NCI-H748 (cell line): ENCODE data around the gene SURF4.

Source experiments
- DNase-seq: peaks from one replicate; lab custom pipeline; 2025; ENCODE audit not compliant: unreplicated experiment; lab: John Stamatoyannopoulos, UW

The SURF4 gene

DNA sequence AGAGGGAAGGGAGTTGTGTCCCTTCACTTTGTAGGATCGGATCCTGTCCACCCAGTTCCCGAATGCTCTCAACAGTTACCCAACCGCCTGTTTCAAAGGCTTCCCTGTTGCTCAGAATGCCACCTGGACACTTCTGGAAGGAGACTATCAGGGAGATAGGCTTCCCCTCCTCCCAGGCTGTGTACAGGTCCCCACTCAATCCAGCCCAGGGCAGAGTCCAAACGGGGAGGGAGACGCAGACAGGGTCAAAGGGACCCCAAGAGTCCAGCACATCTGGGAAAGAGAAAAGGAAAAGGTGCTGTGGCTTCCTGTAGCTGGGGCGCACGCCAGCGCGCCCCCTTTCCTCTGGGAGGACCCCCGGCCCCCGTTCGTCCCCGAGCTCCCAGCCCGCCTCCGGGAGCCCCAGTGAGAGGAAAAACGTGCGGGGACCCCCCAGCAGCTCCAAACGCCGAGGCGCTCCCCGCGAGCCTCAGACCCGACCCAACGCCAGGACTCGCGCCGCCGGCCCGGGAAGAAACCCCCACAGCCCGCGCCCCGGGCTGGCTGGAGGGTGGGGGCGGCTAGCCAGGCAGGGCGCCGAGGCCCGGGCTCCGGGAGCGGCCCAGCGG, 640 bp downstream of the SURF4 start:
- DNase-seq: peak; percentile 46

DNA sequence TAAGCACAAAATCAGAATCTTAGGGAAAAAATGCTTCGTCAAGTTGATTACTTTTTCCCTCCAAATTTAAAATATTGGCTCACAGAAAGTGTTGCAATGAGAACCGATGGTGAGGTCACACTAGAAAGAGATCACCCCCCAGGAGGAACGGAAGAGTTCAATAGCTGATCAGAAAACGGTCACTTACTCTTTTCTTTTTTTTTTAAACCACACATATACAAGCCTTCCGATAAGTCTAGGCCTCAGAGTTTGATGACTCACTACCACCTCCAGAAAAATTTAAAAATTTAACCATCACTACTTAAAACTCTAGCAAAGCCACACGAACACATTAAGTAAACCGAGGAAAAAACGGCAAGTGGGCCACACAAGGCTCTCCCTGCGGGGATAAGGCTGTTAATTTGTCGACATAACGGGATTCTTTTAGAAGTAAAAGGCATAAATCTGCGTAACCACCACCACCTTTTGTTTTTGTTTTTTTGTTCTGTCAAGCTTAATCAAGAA, 1.2 kb downstream of the SURF4 start:
- no peak for DNase-seq

DNA sequence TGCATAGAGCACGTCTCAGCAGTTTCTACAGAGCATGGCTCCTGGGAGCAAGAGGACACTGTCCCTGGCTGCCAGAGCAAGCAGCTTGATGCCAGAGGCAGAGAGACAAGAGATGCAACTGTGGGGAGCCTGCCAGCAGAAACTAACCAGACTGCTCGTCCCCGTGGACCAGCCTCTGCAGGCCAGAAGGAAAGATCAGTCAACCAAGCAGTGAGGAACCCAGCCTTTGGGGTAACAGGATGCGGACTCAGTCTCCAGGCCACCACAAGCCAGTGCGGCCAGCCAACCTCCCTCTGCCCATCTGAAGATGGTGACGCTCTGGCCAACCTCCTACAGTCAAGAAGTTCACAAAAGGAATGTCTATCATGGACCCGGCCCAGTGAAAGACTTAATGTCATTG, 3.7 kb downstream of the SURF4 start:
- DNase-seq: no peak

DNA sequence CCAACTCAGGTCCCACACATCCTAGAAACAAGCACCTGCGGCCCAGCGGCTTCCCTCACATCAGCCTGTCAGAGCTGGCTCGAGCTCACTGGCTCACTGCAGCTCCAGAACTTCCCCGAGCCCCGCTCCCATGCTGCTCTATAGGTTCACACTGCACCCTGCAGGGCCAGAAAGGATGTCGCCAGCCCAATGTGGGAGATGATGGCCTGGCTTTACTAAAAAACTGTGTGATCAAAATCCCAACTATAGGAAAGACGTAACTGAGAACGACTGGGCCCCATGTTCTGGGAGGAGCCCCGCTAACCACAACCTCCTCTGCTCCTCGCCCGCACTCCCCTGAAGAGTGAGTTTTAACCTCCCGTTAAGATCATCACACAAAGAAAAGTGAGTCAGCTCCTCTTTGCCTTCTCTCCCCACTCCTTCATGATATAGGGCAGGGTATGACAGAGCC, 4.6 kb downstream of the SURF4 start:
- DNase-seq: no peak

DNA sequence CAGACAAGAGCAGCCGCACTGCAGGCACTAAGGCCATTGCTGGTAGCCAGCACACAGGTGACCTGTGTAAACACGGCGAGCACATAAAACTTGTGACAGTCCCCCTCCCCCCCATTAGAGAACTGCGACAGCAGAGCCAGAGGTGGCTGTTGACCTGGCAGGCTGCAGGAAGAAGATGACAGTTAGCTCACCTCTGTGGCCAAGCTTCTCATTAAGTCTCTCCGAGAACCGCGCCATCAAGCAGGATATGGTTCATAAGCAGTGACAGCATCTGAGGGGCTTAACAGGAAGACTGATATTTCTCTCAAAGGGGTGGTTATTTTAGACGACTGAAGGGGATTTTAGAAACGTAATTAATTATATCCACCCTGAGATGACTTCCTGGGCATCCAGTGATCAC, 5.2 kb downstream of the SURF4 start:
- DNase-seq: no peak

DNA sequence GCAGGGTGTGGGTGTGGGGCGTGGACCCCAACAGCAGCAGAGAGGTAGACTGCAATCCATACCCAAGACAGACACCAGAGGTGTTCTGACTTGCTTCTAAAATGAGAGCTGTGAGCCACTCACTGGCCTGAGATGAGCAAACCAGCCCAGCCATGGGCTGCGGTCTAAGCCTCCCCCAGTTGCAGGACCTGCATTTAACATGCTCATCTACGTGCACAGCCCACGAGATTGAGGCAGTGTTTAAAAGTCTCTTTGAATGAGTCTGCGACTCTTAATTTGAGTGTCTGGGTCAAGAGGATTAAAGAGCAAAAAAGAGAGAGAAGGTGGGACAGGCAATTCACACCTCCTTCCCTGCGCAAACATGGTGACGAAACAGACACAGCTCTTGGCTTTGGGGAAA, 5.9 kb downstream of the SURF4 start:
- no peak for DNase-seq

DNA sequence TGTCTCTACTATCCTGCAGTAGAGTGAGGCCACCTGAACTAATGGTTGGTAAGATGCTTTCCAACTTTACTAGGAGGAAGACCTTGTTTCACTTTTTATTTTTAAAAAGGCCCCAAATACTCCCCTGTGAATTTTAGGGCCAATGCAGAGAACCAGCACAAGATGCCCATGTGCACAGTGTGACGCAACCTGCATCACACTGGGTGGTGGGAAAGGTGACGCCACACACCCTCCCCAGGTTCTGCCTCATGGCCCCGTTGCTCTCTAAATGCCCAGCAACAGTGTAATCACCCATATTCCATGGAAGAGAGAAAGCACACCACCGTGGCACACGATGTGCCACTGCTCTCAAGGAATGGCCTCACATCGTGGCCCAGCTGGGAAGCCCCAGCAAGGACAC, 6.4 kb downstream of the SURF4 start:
- no peak for DNase-seq

DNA sequence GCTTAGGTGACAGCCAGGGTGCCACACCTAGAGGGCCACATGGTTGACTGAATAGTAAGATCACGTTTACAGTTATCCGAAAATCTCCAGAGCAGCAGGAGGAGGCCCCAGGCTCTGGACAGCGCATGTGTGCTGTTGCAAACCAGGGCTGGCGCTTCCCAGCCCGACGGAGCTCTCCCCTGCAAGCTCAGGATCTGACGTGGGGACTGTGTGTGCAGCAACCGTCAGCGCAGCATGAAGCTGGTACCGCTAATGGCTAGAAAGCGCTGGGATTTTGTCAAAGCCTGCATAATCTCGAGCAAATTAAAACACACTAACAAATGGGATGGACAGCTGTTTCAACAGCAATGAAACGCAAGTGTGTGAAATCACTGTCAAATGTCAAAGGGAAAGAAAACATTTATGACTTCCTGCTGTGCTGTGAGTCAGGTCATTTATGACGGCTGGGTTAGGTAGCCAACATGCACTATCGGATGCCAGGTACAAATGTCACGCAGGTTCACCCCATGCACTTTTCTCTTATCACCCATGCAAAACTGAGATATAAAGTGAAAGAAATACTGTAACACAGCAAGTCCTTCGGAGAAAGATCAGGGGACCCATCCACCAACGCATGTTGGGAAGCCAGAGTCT, 7.5 kb downstream of the SURF4 start:
- peak; percentile 90 for DNase-seq

DNA sequence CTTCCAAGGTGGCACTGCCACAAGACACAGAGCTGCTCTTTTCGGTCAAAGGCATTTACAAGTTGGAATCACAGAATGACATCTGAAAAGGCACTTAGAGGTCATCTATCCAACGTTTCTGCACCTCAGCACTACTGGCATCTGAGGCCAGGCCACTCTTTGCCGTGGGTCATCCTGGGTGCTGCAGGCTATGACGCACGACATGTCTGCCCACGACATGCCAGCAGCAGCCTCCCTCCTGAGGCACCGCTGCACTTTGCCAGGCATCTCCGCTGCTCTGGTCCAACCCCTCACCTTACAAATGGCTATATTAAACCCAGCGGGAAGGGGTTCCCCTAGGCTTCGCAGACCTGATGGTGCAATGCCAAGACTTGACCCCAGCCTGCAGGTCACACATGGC, 8.1 kb downstream of the SURF4 start:
- no peak for DNase-seq

DNA sequence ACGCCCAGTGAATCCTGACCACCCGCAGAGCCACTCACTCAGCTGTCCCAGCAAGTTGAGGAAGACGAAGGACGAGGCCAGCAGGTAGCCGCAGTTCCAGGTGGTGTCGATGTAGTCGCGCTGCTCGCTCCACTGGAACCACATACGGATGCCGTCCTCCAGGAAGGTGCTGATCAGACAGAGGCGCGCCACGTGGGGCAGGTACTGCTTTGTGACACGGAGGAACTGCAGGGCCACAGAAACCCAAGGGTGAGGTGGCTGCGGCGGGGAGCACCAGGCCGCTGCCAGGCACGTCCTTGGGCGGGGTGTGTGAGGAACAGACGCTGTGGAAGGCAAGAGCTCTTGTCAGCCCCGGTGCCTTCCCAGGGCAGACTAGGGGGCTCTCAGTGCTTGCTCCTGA, 8.6 kb downstream of the SURF4 start:
- no peak for DNase-seq

DNA sequence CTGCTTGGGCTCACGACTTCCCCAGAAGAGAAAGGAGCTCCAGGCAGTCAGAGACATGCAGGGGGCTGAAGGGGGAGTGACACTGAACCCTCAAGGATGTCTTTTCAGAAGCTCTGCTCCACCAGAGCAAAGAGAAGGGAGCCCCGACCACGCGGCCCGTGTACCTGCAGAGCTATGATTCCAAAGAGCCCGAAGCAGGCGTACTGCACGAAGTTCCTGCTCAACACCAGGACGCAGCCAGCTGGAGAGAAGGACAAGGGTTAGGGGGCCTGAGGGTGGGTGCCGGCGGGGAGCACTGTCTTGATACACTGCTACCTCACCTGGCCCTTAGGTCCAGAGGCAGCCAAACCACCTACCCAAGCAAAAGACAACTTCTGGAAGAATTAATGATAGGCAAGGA, 9.4 kb downstream of the SURF4 start:
- DNase-seq: no peak

DNA sequence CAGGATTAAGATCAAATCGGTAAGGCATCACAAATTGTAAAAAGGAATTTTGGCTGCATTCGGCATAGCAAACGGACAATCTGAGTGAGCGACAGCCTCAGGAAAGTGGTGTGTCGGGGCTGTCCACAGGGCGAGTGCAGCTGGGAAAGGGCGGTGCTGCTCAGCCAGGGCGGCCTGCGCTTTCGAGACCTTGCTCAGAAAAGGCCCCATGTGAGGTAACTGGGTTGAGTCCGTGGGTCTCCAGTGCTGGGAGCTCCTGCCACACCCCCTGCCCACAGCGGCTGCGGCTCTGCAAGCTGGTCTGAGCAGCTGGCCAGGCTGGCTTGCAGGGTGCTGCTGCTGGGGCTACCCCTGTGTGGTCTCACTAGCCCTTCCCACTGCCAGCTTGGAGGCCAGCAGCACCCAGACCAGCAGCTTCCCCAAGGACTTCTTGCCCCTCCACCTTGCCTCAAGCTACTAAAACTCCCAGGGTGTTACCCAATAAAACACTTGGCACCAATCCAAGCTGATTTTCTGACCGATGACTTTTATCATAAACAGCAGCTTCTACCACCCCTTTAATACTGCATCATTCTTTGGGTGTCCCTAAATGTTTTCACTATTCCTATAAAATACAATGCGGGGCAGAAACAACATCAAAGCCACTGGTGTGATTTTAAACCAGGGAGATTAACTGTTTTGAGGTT, 13.4 kb downstream of the SURF4 start:
- DNase-seq: no peak

DNA sequence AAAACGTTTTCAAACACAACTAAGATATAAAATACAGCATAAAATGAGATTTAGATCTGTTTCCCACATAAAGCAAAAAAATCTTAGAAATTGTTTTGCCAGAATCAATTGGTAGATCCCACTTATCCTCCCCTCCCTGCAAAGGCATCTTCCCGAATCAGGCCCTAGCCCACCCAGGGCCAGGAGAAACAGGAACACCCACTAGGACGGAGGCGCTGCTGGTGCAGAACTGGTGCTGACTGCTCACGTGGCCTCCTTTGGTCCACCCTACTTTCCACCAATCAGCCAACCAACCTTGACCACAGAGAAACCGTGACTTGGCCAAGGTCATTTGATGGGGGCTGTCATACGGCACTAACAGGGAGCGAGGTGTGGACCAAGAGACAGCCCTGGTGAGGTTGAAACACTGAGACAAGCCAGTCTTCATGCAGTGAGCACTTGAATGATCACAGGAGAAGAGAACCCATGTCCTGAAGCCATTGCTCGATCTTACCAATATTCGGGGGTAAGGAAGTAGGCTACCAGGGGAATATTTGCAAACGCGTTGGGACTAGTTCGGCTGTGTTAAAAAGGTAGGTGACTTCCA, 14.3 kb downstream of the SURF4 start:
- no peak for DNase-seq

DNA sequence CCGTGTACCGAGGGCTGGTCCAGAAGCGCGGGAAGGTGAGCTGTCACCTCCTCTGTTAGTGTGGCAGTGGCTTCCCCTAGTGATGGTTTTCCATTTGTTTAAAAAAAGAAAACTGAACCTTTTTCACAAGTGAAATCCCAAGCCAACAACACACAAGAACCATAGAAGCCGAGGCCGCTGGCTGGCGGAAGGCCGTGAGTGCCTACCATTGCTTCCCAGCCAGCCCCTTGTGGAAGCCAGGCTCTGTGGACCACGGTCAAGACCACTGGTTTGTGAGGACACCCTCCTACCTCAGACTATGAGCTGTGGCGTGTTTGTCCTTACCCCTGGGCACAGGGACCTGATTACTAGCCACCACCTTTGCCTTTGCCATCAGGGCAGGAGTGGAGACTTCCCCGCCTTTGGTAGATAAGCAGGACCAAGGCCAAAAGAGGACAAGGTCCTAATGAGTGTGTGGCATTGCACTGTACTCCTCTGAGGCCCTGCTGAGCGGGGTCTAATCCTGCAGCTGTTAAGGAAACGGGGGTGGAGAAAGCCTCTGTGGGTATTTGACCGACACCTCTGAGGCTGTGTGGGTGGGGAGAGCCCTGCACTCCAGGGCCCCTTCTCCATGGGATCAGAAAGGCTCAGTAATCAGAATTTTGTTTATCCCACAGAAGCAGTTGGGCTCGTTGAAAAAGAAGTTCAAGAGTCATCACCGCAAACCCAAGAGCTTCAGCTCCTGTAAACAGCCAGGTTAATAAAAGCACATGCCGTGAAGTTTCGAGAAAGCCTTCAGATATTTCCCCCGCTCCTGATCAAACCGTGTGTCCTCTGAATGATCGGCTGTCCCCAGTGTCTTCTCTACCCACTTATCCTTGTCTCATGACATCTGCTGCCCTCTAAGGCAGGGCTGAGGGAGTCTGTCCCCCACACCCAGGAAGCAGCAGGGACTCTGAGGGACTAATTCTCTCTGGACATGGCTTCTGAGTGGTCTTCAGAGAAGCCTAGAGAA, 15.2 kb downstream of the SURF4 start:
- DNase-seq: no peak

DNA sequence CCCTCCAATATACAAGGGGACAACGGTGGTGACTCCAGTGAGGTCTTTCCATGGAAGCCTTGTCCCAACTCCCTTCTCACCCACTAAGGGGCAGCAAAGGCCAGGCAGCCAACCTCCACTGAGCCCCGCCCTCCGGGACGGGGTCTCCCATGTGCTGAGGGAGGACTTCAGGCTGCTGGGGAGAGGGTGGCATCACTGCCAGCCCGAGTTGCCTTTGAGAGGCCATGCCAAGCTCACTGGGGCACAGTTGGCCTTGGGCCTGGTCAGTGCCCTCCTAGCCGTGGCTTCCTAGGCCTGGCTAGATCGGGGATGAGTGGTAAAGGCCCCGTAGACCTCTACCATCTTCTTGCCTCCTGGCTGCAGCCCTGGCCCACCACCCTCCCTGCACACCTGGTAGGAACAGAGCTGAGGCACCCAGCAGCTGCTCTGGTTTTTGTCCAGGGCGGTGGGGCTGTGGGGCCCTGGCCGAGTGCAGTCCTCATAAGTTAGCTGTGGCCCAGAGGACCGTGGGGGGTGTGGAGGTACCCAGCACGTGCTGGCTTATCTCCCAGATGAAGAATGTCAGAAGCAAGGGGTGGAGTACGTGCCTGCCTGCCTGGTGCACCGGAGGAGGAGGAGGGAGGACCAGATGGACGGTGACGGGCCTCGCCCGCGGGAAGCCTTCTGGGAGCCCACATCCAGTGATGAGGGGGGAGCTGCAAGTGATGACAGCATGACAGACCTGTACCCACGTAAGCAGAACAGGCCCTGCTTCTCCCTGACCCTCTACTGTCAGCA, 16.3 kb downstream of the SURF4 start:
- peak; percentile 23 for DNase-seq

DNA sequence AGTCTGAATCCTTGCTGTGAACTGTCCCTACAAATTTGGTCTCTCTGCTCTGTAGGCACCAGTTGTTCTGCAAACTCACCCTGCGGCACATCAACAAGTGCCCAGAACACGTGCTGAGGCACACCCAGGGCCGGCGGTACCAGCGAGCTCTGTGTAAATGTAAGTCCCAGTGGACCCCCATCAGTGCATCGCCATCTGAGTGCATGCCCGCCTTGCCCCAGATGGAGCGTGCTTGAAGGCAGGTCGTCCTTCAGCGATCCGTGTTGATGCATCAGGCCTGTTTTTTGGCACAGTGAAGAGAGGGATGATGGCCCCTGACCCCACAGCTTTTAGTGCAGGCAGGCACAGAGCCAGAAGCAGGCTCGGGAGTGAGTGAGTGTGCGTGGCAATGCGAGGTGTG, 18.2 kb downstream of the SURF4 start:
- DNase-seq: no peak

DNA sequence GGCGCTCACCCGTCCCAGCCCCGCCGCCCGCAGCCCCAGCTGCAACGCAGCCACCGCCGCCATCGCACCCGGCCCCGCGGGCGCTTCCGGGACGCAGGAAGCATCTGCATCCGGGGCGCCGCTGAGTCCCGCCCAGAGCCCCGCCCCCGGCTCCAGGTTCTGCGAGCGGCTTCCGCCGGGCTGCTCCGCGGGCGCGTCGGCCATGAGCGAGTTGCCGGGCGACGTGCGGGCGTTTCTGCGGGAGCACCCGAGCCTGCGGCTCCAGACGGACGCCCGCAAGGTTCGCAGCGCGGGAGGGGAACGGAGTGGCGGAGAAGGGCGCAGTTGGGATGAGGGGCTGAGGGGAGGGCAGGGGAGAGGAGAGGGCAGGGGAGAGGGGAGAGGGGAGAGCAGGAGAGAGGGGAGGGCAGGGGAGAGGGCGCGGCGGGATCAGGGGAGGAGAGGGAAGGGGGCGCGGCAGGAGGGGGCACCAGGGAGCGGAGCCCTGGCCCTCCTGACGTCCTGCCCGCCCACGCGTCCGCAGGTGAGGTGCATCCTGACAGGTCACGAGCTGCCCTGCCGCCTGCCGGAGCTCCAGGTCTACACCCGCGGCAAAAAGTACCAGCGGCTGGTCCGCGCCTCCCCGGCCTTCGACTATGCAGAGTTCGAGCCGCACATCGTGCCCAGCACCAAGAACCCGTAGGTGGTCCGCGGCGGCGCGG, 19.3 kb downstream of the SURF4 start, which contains the start of the genes SURF1 and SURF2:
SURF1 (minus strand) TSS at position 97 of the 701 bp plus-strand sequence; CDS start at position 63, 34 bp downstream.
SURF2 (plus strand) TSS at position 160 of the 701 bp plus-strand sequence; CDS start at position 203, 43 bp downstream.
- peak; percentile 89 for DNase-seq

DNA sequence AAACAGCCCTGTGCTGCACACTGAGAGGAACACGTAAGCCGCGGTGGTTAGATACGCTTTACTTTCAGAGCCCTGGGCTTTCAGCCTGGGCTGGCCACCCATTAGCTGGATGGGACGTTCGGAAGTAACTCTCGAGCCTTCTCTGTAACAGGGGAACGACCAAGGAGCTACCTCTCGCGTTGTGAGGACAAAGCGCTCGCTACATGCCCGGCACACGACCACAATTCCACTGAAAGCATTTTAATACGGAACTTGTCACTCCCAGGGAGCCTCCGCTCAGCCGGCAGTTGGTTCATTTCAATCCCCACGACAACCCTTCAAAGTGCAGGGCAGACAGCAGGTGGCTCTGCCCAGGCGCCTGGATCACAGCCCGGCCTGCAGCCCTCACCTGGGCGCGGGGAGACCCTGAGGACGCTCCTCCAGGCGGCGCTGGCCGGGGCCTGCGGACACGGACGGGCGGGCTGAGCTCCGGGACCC, 19.9 kb downstream of the SURF4 start:
- DNase-seq: peak; percentile 59

DNA sequence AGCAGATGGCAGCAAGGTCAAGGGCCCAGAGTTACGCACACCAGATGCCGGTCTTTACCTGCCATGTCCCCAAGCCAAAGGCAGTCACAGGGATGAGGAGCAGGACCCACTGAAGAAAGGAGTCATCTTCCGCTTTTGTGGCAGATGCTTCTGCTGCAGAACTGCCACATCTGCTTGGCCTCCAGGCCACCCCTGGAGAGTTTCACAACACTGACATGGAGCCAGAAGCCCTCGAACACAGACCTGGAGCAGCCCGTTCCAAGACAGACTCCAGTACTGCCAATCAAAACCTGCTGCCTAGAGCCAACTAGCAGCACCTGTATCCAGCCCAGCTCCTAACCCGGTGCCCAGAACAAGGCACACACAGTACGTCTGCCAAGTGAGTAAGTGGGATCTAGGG, 21.1 kb downstream of the SURF4 start:
- no peak for DNase-seq
